GM12892 (cell line): ENCODE measurements around the gene PEX11B.

Experiments
- POLR2A ChIP-seq: IDR thresholded peaks from 2 replicates; pipeline ENCODE4 v1.6.1; 2011; ENCODE audit warnings: low read depth, low read length, control low read depth
- POLR2AphosphoS5 ChIP-seq: IDR thresholded peaks from 2 replicates; pipeline ENCODE4 v1.6.1; 2011; ENCODE audit warnings: low read depth, low read length, control low read depth
- TAF1 ChIP-seq: IDR thresholded peaks from 2 replicates; pipeline ENCODE4 v1.6.1; 2011; ENCODE audit warnings: low read depth, mild to moderate bottlenecking, control low read depth, low read length, borderline replicate concordance

- TF ChIP-seq POLR2AphosphoS5 (no peak), POLR2A (no peak), TAF1 (no peak)
These were observed 44.9 kb upstream of the PEX11B start for GRCh38 chr1:145963265-145964019.
